ENCODE data around the gene TNNT3.

GRCh38 chr11:1906181-1906580, 13.3 kb upstream of the TNNT3 start:
- no peak for TF ChIP-seq CTCF (IDR thresholded peaks at IDR 0.05; ENCODE audit: borderline replicate concordance, extremely low read depth, low read length, poor library complexity, severe bottlenecking)
- no peak for TF ChIP-seq EZH2 (IDR thresholded peaks at IDR 0.05; ENCODE audit: borderline replicate concordance, low read depth, low read length, severe bottlenecking)

All from DND-41 (cell line).